HCT116 (cell line): ENCODE results near the gene TROAP. TPM values are rescaled to one million over a fixed set of nuclear protein-coding genes. Genes with fewer than 3 reads are reported as not detected.

Experiments used
- ATAC-seq: fragments of 200-7000 bp; cut with Tn5 transposase; 2 replicates; pipeline ENCODE4 v1.9.1; 2020; ENCODE audit warnings: mild to moderate bottlenecking, moderate library complexity
- BruUV-seq: library from RNA; stranded (reverse); fragments of 400-500 nt; replicated peaks from 2 replicates; lab custom pipeline; 2021; lab: Mats Ljungman, UMichigan
- CTCF ChIA-PET: fragments of 300-600 bp; sonication (Branson Sonifier 250); formaldehyde crosslinking; loops from one replicate; lab custom pipeline; 2021; ENCODE audit warnings: antibody characterized with exemption; lab: Charles Lee
- POLR2A ChIA-PET: fragments of 300-600, 350-600 bp; sonication (Branson Sonifier 250); formaldehyde crosslinking; loops from one replicate; lab custom pipeline; 2021; ENCODE audit warnings: antibody characterized with exemption; lab: Charles Lee
- RAD21 ChIA-PET, 2 experiments: fragments of 300-600 bp; sonication (Branson Sonifier 250); formaldehyde crosslinking; loops; one replicate each; lab custom pipeline; 2023; ENCODE audit warnings: low total read pairs in 2 of 2; ENCODE audit not compliant: uncharacterized antibody in 2 of 2, unreplicated experiment in 2 of 2, low non-redundant PET in 1 of 2; lab: Charles Lee
- DNase-seq: peaks from one replicate; pipeline ENCODE4 v3.0.0-alpha.2; 2010; ENCODE audit warnings: low read depth, low spot score
- H2AFZ ChIP-seq: fragments of 200-600 bp; shearing (Covaris generic), sonication (generic); 2 replicates; pipeline ENCODE4 v1.6.1; 2017; ENCODE audit warnings: low read depth, mixed run types, mixed read lengths, antibody characterized with exemption, low read length; ENCODE audit not compliant: poor library complexity, severe bottlenecking
- H3K27ac ChIP-seq: 2 replicates; pipeline ENCODE4 v1.5.1; 2012; ENCODE audit warnings: low read depth, low read length
- H3K27me3 ChIP-seq: fragments of 200-600 bp; sonication (generic); 2 replicates; pipeline ENCODE4 v1.6.1; 2016; ENCODE audit warnings: mixed run types, low read length, mixed read lengths; ENCODE audit not compliant: insufficient read depth
- H3K36me3 ChIP-seq, 2 experiments: fragments of 200-500 bp in 1 of 2; fragments of 200-600 bp in 1 of 2; sonication (Bioruptor generic) in 1 of 2; sonication (generic) in 1 of 2; 2 replicates each; pipeline versions ENCODE4 v1.5.1 to v1.6.1; 2014 to 2016; ENCODE audit warnings: low read length in 2 of 2, inconsistent platforms in 1 of 2, mixed read lengths in 1 of 2, mixed run types in 1 of 2; ENCODE audit not compliant: insufficient read depth in 2 of 2, control insufficient read depth in 1 of 2
- H3K4me1 ChIP-seq, 2 experiments: fragments of 200-600 bp in 1 of 2; sonication (generic) in 1 of 2; 2 replicates each; pipeline versions ENCODE4 v1.5.1 to v1.6.1; 2012 to 2017; ENCODE audit warnings: low read length in 2 of 2, inconsistent platforms in 1 of 2, mild to moderate bottlenecking in 1 of 2, mixed read lengths in 1 of 2, mixed run types in 1 of 2, moderate library complexity in 1 of 2; ENCODE audit not compliant: insufficient read depth in 2 of 2, control insufficient read depth in 1 of 2
- H3K4me2 ChIP-seq: fragments of 200-600 bp; sonication (generic); 2 replicates; pipeline ENCODE4 v1.6.1; 2017; ENCODE audit warnings: mixed run types, low read length, mixed read lengths
- H3K4me3 ChIP-seq, 2 experiments: fragments of 200-600 bp in 1 of 2; sonication (generic) in 1 of 2; replicated peaks in 1 of 2; 2 replicates each; pipeline ENCODE4 v1.5.1; 2011 to 2016; ENCODE audit warnings: low read length in 2 of 2, control low read depth in 1 of 2, low read depth in 1 of 2, mild to moderate bottlenecking in 1 of 2, mixed read lengths in 1 of 2, mixed run types in 1 of 2
- H3K79me2 ChIP-seq: fragments of 200-600 bp; sonication (generic); 2 replicates; pipeline ENCODE4 v1.6.1; 2017; ENCODE audit warnings: mild to moderate bottlenecking, mixed run types, low read length, moderate library complexity, mixed read lengths; ENCODE audit not compliant: insufficient read depth
- H3K9ac ChIP-seq: fragments of 200-600 bp; sonication (generic); 2 replicates; pipeline ENCODE4 v1.6.1; 2016; ENCODE audit warnings: low read length, mixed read lengths
- H3K9me2 ChIP-seq: fragments of 200-600 bp; sonication (generic), shearing (Covaris generic); 2 replicates; pipeline ENCODE4 v1.6.1; 2017; ENCODE audit warnings: mixed run types, mild to moderate bottlenecking, moderate library complexity; ENCODE audit not compliant: insufficient read depth
- H3K9me3 ChIP-seq, 2 experiments: fragments of 200-500 bp in 1 of 2; fragments of 200-600 bp in 1 of 2; sonication (Bioruptor generic) in 1 of 2; sonication (generic) in 1 of 2; 2 replicates each; pipeline ENCODE4 v1.6.1; 2014 to 2017; ENCODE audit warnings: low read length in 2 of 2, mixed read lengths in 2 of 2, inconsistent platforms in 1 of 2, low read depth in 1 of 2, mild to moderate bottlenecking in 1 of 2, mixed run types in 1 of 2, moderate library complexity in 1 of 2; ENCODE audit not compliant: control insufficient read depth in 1 of 2, insufficient read depth in 1 of 2
- H4K20me1 ChIP-seq: fragments of 200-600 bp; sonication (generic), shearing (Covaris generic); 2 replicates; pipeline ENCODE4 v1.6.1; 2017; ENCODE audit warnings: mixed run types, mild to moderate bottlenecking, moderate library complexity; ENCODE audit not compliant: insufficient read depth
- CTCF ChIP-seq, 3 experiments: fragments of 200-600 bp in 1 of 3; sonication (generic) in 1 of 3; IDR thresholded peaks in 2 of 3; conservative IDR thresholded peaks in 1 of 3; 2 replicates each; pipeline ENCODE4 v1.5.1; 2012 to 2017; ENCODE audit warnings: low read depth in 2 of 3, low read length in 2 of 3, antibody characterized with exemption in 1 of 3, borderline replicate concordance in 1 of 3, control low read depth in 1 of 3, mild to moderate bottlenecking in 1 of 3, mixed read lengths in 1 of 3, mixed run types in 1 of 3, moderate library complexity in 1 of 3; ENCODE audit not compliant: insufficient read depth in 1 of 3
- JUND ChIP-seq: IDR thresholded peaks from 2 replicates; pipeline ENCODE4 v1.6.1; 2012
- MAX ChIP-seq: IDR thresholded peaks from 2 replicates; pipeline ENCODE4 v1.6.1; 2012
- RAD21 ChIP-seq: IDR thresholded peaks from 2 replicates; pipeline ENCODE4 v1.6.1; 2012; ENCODE audit warnings: low read depth, mild to moderate bottlenecking
- intact Hi-C: fragments of 100-400 bp; cut with micrococcal nuclease; formaldehyde crosslinking; loops from 2 replicates; pipeline ENCODE4 v1.10.0; 2022
- total RNA-seq: library from RNA; stranded (reverse); gene quantifications from one replicate; pipeline ENCODE4 v1.2.1, GENCODE V29; 2021; ENCODE audit not compliant: unreplicated experiment

Gene TROAP
- total RNA-seq, 1 experiment from 2014 or later: 99.1 TPM

- Histone ChIP-seq H3K27ac (peak overlapping the region; percentile 35), H3K79me2 (no peaks in the 10 kb centered on the region), H3K27me3 (no peaks in the 10 kb centered on the region), H3K9me3 (no peaks in the 10 kb centered on the region), H4K20me1 (no peaks in the 10 kb centered on the region), H3K4me2 (no peak overlapping the region), H2AFZ (no peak overlapping the region), H3K36me3 (peaks cover 10 to 24% of the 10 kb centered on the region in 2 experiments; a peak in 2 of 4 replicates), H3K4me3 (no peak overlapping the region), H3K9ac (no peak overlapping the region), H3K9me2 (no peaks in the 10 kb centered on the region), H3K4me1 (peaks cover 4 to 11% of the 10 kb centered on the region in 2 experiments; a peak in 2 of 4 replicates)
- ATAC-seq (peak; percentile 84), DNase-seq (peak; percentile 43)
- CTCF ChIA-PET: interaction anchor here (0.6 to 3.5 kb wide), 25 partner anchors 8 to 410 kb away, joined by 3 to 80 read pairs (median 5); partner anchors contain the start of genes DNAJC22, TMBIM6 and TROAP
- TF ChIP-seq JUND (no peak), CTCF (IDR thresholded peaks at IDR 0.05 in 2 of 3, conservative IDR thresholded peaks at IDR 0.05 in 1 of 3; ENCODE audit: borderline replicate concordance in 1 of 3, insufficient read depth in 1 of 3, low read depth in 2 of 3, low read length in 2 of 3) (peak; percentile 79 to 87 (median 86)), RAD21 (peak; percentile 86), MAX (peak; percentile 64)
- POLR2A ChIA-PET: interaction anchor here (0.7 to 1.6 kb wide), 6 partner anchors 9 to 249 kb away, joined by 3 to 22 read pairs (median 4); partner anchors contain the start of genes PRPH and TROAP
- no TSS peak for BruUV-seq
- RAD21 ChIA-PET: interaction anchor here (0.6 to 1.4 kb wide), 9 partner anchors 9 to 249 kb away, joined by 3 to 9 read pairs (median 5); partner anchors contain the start of gene TROAP (in 1 of the 2)
- intact Hi-C loops: loop anchor here (1.0 kb wide), 1 partner anchor 26 kb away; no protein-coding TSS in a partner anchor
Measured at GRCh38 chr12:49331380-49332222, 8.5 kb downstream of the TROAP start.
